Measurements from ENCODE around the gene CFAP74.

The CFAP74 gene

GRCh38 chr1:1883092-1883873 lies 120.3 kb downstream of the CFAP74 start:
- peak overlapping the region; percentile 35 for H3K4me3 Mint-ChIP-seq
- no peaks in the 10 kb centered on the region for H3K9me3 Mint-ChIP-seq
- no peak overlapping the region for H3K27ac Mint-ChIP-seq
- no peaks in the 10 kb centered on the region for H3K27me3 Mint-ChIP-seq
- H3K36me3 Mint-ChIP-seq (ENCODE audit: low read depth): peaks cover 41% of the 10 kb centered on the region
- peaks cover 71% of the 10 kb centered on the region for H3K4me1 Mint-ChIP-seq (ENCODE audit: low read depth)

- no peak overlapping the region for H3K4me3 Mint-ChIP-seq
These were observed 121.9 kb downstream of the CFAP74 start for GRCh38 chr1:1881727-1882126.

GRCh38 chr1:1880617-1881312 lies 122.8 kb downstream of the CFAP74 start:
- H3K36me3 Mint-ChIP-seq (ENCODE audit: low read depth): peaks cover 50% of the 10 kb centered on the region
- H3K27ac Mint-ChIP-seq: peak overlapping the region; percentile 10
- H3K9me3 Mint-ChIP-seq: no peaks in the 10 kb centered on the region
- H3K4me1 Mint-ChIP-seq (ENCODE audit: low read depth): peaks cover 74% of the 10 kb centered on the region
- no peak overlapping the region for H3K4me3 Mint-ChIP-seq
- no peaks in the 10 kb centered on the region for H3K27me3 Mint-ChIP-seq

More at GRCh38 chr1:1881727-1882126, 121.9 kb downstream of the CFAP74 start:
- Mint-ChIP-seq H3K4me1 (ENCODE audit: low read depth) (peaks cover 70% of the 10 kb centered on the region), H3K27ac (peak overlapping the region; percentile 70), H3K27me3 (no peaks in the 10 kb centered on the region), H3K36me3 (ENCODE audit: low read depth) (peaks cover 45% of the 10 kb centered on the region), H3K9me3 (no peaks in the 10 kb centered on the region)

GRCh38 chr1:1879942-1880341 lies 123.6 kb downstream of the CFAP74 start:
- Mint-ChIP-seq H3K9me3 (no peaks in the 10 kb centered on the region), H3K27ac (no peak overlapping the region), H3K27me3 (no peaks in the 10 kb centered on the region), H3K36me3 (ENCODE audit: low read depth) (peaks cover 58% of the 10 kb centered on the region), H3K4me3 (no peak overlapping the region), H3K4me1 (ENCODE audit: low read depth) (peaks cover 82% of the 10 kb centered on the region)

- no peaks in the 10 kb centered on the region for H3K27me3 Mint-ChIP-seq
- H3K9me3 Mint-ChIP-seq: no peaks in the 10 kb centered on the region
- H3K4me1 Mint-ChIP-seq (ENCODE audit: low read depth): peaks cover 82% of the 10 kb centered on the region
- H3K4me3 Mint-ChIP-seq: peak overlapping the region; percentile 28
- H3K27ac Mint-ChIP-seq: peak overlapping the region; percentile 74
- peaks cover 56% of the 10 kb centered on the region for H3K36me3 Mint-ChIP-seq (ENCODE audit: low read depth)
These were observed 125.6 kb downstream of the CFAP74 start for GRCh38 chr1:1877865-1878436.

- Mint-ChIP-seq H3K36me3 (ENCODE audit: low read depth) (peaks cover 67% of the 10 kb centered on the region), H3K27ac (peak overlapping the region; percentile 92), H3K4me3 (peak overlapping the region; percentile 59), H3K9me3 (no peaks in the 10 kb centered on the region), H3K27me3 (no peaks in the 10 kb centered on the region), H3K4me1 (ENCODE audit: low read depth) (peaks cover 85% of the 10 kb centered on the region)
These were observed 127.2 kb downstream of the CFAP74 start for GRCh38 chr1:1876335-1876930.

GRCh38 chr1:1875932-1876331 lies 127.7 kb downstream of the CFAP74 start:
- H3K36me3 Mint-ChIP-seq (ENCODE audit: low read depth): peaks cover 65% of the 10 kb centered on the region
- H3K4me1 Mint-ChIP-seq (ENCODE audit: low read depth): peaks cover 82% of the 10 kb centered on the region
- H3K4me3 Mint-ChIP-seq: peak overlapping the region; percentile 59
- no peaks in the 10 kb centered on the region for H3K27me3 Mint-ChIP-seq
- H3K9me3 Mint-ChIP-seq: no peaks in the 10 kb centered on the region
- peak overlapping the region; percentile 92 for H3K27ac Mint-ChIP-seq

- H3K9me3 Mint-ChIP-seq: no peaks in the 10 kb centered on the region
- peaks cover 80% of the 10 kb centered on the region for H3K4me1 Mint-ChIP-seq (ENCODE audit: low read depth)
- H3K36me3 Mint-ChIP-seq (ENCODE audit: low read depth): peaks cover 69% of the 10 kb centered on the region
- no peak overlapping the region for H3K4me3 Mint-ChIP-seq
- no peak overlapping the region for H3K27ac Mint-ChIP-seq
- H3K27me3 Mint-ChIP-seq: no peaks in the 10 kb centered on the region
These were observed 128.7 kb downstream of the CFAP74 start for GRCh38 chr1:1874901-1875300.

GRCh38 chr1:1873186-1873585 lies 130.4 kb downstream of the CFAP74 start:
- peaks cover 63% of the 10 kb centered on the region for H3K36me3 Mint-ChIP-seq (ENCODE audit: low read depth)
- H3K27ac Mint-ChIP-seq: no peak overlapping the region
- no peaks in the 10 kb centered on the region for H3K9me3 Mint-ChIP-seq
- H3K27me3 Mint-ChIP-seq: no peaks in the 10 kb centered on the region
- H3K4me3 Mint-ChIP-seq: no peak overlapping the region
- peaks cover 72% of the 10 kb centered on the region for H3K4me1 Mint-ChIP-seq (ENCODE audit: low read depth)

GRCh38 chr1:1872329-1872994 lies 131.1 kb downstream of the CFAP74 start:
- no peaks in the 10 kb centered on the region for H3K9me3 Mint-ChIP-seq
- peaks cover 69% of the 10 kb centered on the region for H3K4me1 Mint-ChIP-seq (ENCODE audit: low read depth)
- H3K27ac Mint-ChIP-seq: peak overlapping the region; percentile 15
- H3K27me3 Mint-ChIP-seq: no peaks in the 10 kb centered on the region
- H3K36me3 Mint-ChIP-seq (ENCODE audit: low read depth): peaks cover 60% of the 10 kb centered on the region
- H3K4me3 Mint-ChIP-seq: no peak overlapping the region

Data from stimulated activated naive CD8-positive, alpha-beta T cell treated with anti-CD3 and anti-CD28 coated beads, Interleukin-15, Interleukin-2, amounts not matched to agents 100 ng/mL and 50 ng/mL, for 24 hours (primary cell).